Activated CD4-positive, alpha-beta T cell treated with anti-CD3 and anti-CD28 coated beads, Interleukin-2, amount 10 ng/mL, durations not matched to agents 24 days and 14 days (primary cell): ENCODE measurements around the gene PTPRN2. TPM values are rescaled to one million over a fixed set of nuclear protein-coding genes. Genes with fewer than 3 reads are reported as not detected.

Source experiments
- DNase-seq: peaks from one replicate; pipeline ENCODE4 v3.0.0; 2022
- H3K27ac Mint-ChIP-seq: one replicate; pipeline ENCODE4 v1.8.0; 2022; ENCODE audit warnings: mild to moderate bottlenecking, mixed read lengths
- H3K27me3 Mint-ChIP-seq: one replicate; pipeline ENCODE4 v1.8.0; 2022; ENCODE audit warnings: mixed read lengths
- H3K36me3 Mint-ChIP-seq: one replicate; pipeline ENCODE4 v1.8.0; 2022; ENCODE audit warnings: low read depth, mild to moderate bottlenecking, mixed read lengths
- H3K4me1 Mint-ChIP-seq: one replicate; pipeline ENCODE4 v1.8.0; 2021; ENCODE audit warnings: mixed read lengths
- H3K4me3 Mint-ChIP-seq: one replicate; pipeline ENCODE4 v1.8.0; 2022; ENCODE audit warnings: mild to moderate bottlenecking, moderate library complexity, mixed read lengths
- H3K9me3 Mint-ChIP-seq: one replicate; pipeline ENCODE4 v1.8.0; 2021; ENCODE audit warnings: mixed read lengths
- intact Hi-C: fragments of 100-400 bp; cut with micrococcal nuclease; formaldehyde crosslinking; loops from one replicate; pipeline ENCODE4 v1.15.1; 2023
- total RNA-seq: library from RNA; stranded (reverse); gene quantifications from 2 replicates; pipeline ENCODE4 v1.2.3, GENCODE V29; 2022

PTPRN2 gene
- total RNA-seq, 1 donor from 2014 or later = 0.33 TPM

- no peak for DNase-seq
- Mint-ChIP-seq H3K27me3 (no peaks in the 10 kb centered on the region), H3K36me3 (no peaks in the 10 kb centered on the region), H3K27ac (no peak overlapping the region), H3K9me3 (no peaks in the 10 kb centered on the region), H3K4me3 (no peak overlapping the region), H3K4me1 (no peaks in the 10 kb centered on the region)
- intact Hi-C loops = no loop called here
Measured at GRCh38 chr7:158369290-158369689, 218.3 kb downstream of the PTPRN2 start.

GRCh38 chr7:158368449-158368848 lies 219.2 kb downstream of the PTPRN2 start:
- DNase-seq = no peak
- intact Hi-C loops = no loop called here
- H3K9me3 Mint-ChIP-seq = no peaks in the 10 kb centered on the region
- H3K27ac Mint-ChIP-seq = no peak overlapping the region
- no peak overlapping the region for H3K4me3 Mint-ChIP-seq
- no peaks in the 10 kb centered on the region for H3K4me1 Mint-ChIP-seq
- no peaks in the 10 kb centered on the region for H3K36me3 Mint-ChIP-seq
- no peaks in the 10 kb centered on the region for H3K27me3 Mint-ChIP-seq

- Mint-ChIP-seq H3K4me3 (no peak overlapping the region), H3K27ac (no peak overlapping the region), H3K4me1 (no peaks in the 10 kb centered on the region)
Measured at GRCh38 chr7:158367634-158367982, 220.0 kb downstream of the PTPRN2 start.

DNA sequence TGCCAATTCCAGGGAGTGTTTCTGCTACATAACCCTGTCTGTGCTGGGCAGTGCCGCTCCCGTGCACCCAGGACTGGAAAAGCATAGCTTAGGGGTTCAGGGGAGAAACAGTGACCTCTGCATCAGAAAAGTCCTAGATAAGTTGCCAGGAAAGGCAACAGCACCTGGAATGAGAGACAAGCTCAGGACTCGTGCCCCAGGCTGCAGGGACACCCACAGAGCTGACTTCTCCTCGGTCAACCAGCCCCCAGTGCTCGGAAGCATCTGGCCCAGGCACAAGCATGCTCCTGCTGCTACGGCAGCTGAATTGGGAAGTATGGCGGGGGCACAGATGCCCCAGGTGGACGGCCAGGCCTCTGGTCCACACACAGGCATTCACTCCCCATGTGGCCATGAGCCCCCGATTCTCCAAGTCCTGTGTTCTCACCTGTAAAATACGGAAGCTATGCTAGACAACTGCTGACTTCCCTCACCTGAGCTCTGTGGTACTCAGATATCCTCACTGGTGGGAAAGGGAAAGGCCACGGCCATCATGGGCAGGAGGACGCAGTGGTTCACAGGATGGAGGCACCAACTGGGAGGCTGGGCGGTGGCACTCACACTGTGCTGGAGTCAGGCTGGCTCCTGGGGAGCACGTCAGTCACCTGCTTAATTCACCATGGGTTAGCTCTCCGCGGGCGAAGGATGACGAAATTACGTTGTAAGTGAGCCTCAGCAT lies 220.5 kb downstream of the PTPRN2 start:
- Mint-ChIP-seq H3K9me3 (no peaks in the 10 kb centered on the region), H3K27me3 (no peaks in the 10 kb centered on the region), H3K4me1 (no peaks in the 10 kb centered on the region), H3K36me3 (no peaks in the 10 kb centered on the region), H3K27ac (no peak overlapping the region), H3K4me3 (no peak overlapping the region)
- no peak for DNase-seq
- intact Hi-C loops = no loop called here

More at GRCh38 chr7:158367634-158367982, 220.0 kb downstream of the PTPRN2 start:
- H3K36me3 Mint-ChIP-seq = no peaks in the 10 kb centered on the region
- H3K9me3 Mint-ChIP-seq = no peaks in the 10 kb centered on the region
- intact Hi-C loops = no loop called here
- no peaks in the 10 kb centered on the region for H3K27me3 Mint-ChIP-seq
- DNase-seq = no peak

DNA sequence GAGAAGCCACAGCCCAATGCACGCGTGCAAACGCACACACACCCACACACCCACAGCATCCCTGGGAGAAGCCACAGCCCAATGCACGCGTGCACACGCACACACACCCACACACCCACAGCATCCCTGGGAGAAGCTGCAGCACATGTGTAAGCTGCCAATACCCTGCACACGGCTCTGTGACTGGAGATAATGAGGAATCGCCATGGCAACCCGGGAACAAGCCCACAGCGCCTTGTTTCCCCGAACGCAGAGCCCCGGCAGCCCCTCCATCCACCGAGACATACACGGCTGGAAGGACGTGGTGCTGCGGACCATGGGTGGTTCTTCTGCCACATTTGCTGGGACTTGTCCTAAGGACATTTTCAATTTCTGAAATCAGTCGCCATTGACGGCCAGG lies 221.3 kb downstream of the PTPRN2 start:
- Mint-ChIP-seq H3K36me3 (no peaks in the 10 kb centered on the region), H3K9me3 (no peaks in the 10 kb centered on the region), H3K27me3 (no peaks in the 10 kb centered on the region), H3K4me3 (no peak overlapping the region), H3K4me1 (no peaks in the 10 kb centered on the region), H3K27ac (no peak overlapping the region)
- intact Hi-C loops = no loop called here
- no peak for DNase-seq

- DNase-seq = no peak
- Mint-ChIP-seq H3K4me1 (no peaks in the 10 kb centered on the region), H3K9me3 (no peaks in the 10 kb centered on the region), H3K27me3 (no peaks in the 10 kb centered on the region), H3K27ac (no peak overlapping the region), H3K36me3 (no peaks in the 10 kb centered on the region), H3K4me3 (no peak overlapping the region)
- intact Hi-C loops = no loop called here
Measured at GRCh38 chr7:158365267-158365666, 222.4 kb downstream of the PTPRN2 start.

DNA sequence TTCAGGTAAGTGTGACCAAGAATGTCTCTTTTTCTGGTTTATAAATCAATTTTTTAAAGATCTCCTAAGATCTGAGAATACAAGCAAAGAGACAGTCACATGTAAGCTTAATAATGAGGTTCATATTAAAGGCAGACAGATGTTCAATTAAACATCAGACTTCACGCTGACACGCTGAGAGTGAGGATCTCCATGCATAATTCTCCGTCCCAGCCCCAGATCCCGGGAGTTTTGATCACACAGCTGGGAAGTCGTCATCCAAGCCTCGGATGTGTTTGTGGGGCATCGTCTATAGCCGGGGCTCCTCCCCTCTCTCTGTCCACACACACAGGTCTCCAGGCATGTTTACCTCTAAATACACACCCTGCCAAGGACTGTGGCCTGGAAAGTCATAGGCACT lies 223.2 kb downstream of the PTPRN2 start:
- no peaks in the 10 kb centered on the region for H3K9me3 Mint-ChIP-seq
- no peak for DNase-seq
- no peak overlapping the region for H3K27ac Mint-ChIP-seq
- no peaks in the 10 kb centered on the region for H3K4me1 Mint-ChIP-seq
- H3K36me3 Mint-ChIP-seq = no peaks in the 10 kb centered on the region
- no peak overlapping the region for H3K4me3 Mint-ChIP-seq
- H3K27me3 Mint-ChIP-seq = no peaks in the 10 kb centered on the region
- intact Hi-C loops = no loop called here

GRCh38 chr7:158362912-158363905 lies 224.4 kb downstream of the PTPRN2 start:
- Mint-ChIP-seq H3K4me3 (no peak overlapping the region), H3K36me3 (no peaks in the 10 kb centered on the region)

DNA sequence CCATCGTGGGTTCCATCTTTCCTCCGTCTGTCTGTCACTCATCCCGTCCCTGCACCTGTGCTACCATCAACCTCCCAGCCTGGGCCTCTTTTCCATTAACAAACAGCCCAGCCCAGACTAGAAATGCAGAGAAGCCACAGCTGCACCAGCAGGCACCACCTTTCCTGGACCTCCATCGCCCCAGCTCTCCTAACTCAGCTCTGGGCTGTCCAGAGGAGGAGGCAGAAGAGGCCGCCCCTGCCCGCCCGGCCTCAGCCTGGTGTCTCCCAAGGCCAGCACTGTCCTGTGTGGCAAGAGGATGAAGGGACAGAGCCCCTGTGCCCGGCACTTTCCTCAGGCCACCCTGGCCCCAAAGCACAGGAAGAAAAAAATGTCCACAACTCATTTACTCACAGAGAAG lies 225.6 kb downstream of the PTPRN2 start:
- H3K27ac Mint-ChIP-seq = no peak overlapping the region
- H3K27me3 Mint-ChIP-seq = no peaks in the 10 kb centered on the region
- no peaks in the 10 kb centered on the region for H3K4me1 Mint-ChIP-seq
- no peaks in the 10 kb centered on the region for H3K36me3 Mint-ChIP-seq
- no peak for DNase-seq
- H3K9me3 Mint-ChIP-seq = no peaks in the 10 kb centered on the region
- H3K4me3 Mint-ChIP-seq = no peak overlapping the region
- intact Hi-C loops = no loop called here

More at GRCh38 chr7:158362912-158363905, 224.4 kb downstream of the PTPRN2 start:
- Mint-ChIP-seq H3K9me3 (no peaks in the 10 kb centered on the region), H3K27ac (no peak overlapping the region), H3K27me3 (no peaks in the 10 kb centered on the region), H3K4me1 (no peaks in the 10 kb centered on the region)
- intact Hi-C loops = no loop called here
- peak; percentile 60 for DNase-seq

DNA sequence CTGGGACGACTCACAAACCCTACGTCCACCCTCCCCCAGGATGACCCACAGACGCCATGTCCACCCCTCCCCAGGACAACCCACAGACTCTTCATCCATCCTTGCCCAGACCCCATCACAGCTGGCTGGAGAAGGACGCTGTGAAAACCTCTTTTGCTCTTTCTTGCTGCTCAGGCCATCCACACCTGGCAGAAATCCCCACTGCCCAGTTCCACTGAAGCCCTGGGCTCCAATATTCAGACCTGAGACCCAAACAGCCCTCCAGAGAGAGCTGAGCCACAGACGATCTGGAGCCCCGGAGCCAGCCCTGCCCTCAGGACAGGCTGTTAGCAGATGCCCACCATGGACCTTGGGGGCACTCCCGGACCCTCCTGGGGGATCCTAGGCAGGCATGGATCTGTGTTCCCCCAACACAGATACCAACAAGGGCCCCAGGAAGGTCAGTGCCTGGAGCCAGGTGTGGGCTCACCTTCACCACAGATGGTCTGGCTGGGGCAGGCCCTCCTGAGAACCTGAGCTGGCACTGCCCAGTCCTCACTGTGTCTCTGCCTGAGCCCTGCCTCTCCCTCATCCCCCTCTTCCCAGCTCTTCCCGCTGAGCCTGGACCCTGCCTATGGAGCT lies 226.2 kb downstream of the PTPRN2 start:
- Mint-ChIP-seq H3K4me1 (no peaks in the 10 kb centered on the region), H3K36me3 (no peaks in the 10 kb centered on the region), H3K4me3 (no peak overlapping the region), H3K27me3 (no peaks in the 10 kb centered on the region), H3K9me3 (no peaks in the 10 kb centered on the region), H3K27ac (no peak overlapping the region)
- intact Hi-C loops = no loop called here
- DNase-seq = no peak

DNA sequence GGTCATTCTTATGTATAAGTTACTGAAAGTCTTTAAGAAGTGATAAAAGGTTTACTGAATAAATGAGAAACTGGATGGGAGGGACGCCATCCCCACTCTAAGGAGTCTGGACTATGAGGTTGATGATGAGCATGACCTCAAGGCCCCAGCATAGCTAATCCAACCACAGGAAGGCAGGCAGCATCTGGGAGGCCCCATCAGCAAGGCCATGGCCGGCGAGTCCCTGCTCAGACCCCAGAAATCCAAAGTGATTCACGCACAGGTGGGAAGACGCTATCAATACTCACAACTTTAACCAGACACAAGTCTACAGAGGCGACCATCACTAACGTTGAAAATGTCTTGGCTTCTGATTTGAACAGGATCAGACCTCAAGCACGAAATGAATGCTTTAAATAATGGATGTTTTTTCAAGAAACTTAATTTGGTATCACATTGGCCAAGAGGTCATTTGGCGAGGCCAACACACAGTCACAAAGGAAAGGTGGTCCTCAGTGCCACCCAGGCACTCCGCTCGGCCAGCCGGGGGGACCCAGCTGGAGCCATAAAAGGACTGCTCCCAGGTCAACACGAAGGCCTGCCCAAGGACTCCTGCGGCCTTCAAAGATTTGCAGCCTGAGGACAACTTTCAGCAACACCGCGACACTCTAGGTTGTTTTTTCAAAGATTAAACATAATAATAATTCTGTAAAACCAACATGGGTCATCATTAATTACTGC lies 228.5 kb downstream of the PTPRN2 start:
- intact Hi-C loops = no loop called here
- no peaks in the 10 kb centered on the region for H3K4me1 Mint-ChIP-seq

DNA sequence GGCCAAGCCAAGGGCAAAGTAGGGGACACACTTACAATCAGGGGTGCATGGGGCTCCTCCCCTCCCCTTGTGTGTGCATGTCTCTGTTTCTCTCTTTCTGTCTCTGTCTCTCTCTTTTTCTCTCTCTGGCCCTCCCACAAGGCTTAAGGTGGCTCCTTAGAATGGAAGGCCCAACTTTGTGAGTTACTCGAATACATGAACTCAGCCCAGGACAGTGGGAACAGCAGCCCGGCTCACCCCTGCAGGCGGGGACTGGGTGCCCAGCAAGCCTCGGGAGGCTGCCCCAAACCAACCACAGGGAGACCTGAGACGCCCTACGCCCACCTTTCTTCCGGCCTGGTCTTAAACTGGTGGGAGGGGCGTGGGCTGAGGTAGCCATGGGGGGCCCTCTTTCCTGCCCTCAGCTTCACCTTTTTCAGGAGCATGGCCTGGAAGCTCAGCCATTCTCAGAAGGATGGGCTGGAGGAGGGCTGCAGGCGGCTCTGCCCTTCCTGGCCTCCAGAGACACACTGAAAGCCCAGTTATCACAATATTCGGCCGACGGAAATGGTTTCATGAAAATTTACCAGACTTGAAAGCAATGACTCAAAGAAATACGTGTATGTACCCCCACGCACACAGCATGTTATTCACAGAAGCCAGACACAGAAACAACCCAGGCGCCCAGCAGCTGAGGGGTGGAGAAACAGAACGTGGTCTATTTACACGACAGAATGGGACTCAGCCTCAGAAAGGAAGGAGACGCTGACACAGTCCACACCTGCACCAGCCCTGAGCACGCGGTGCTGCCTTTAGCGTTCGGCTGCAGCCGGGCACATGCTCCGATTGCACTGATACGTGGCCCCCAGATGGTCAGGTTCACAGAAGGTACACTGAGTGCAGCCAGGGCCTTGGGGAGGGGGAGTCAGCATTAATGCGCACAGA lies 229.5 kb downstream of the PTPRN2 start:
- Mint-ChIP-seq H3K36me3 (no peaks in the 10 kb centered on the region), H3K9me3 (no peaks in the 10 kb centered on the region), H3K4me3 (no peak overlapping the region), H3K4me1 (no peaks in the 10 kb centered on the region), H3K27ac (no peak overlapping the region), H3K27me3 (no peaks in the 10 kb centered on the region)
- no peak for DNase-seq
- intact Hi-C loops = no loop called here

More for the DNA sequence above, 228.5 kb downstream of the PTPRN2 start:
- H3K36me3 Mint-ChIP-seq = no peaks in the 10 kb centered on the region
- no peak overlapping the region for H3K27ac Mint-ChIP-seq
- no peak for DNase-seq
- H3K9me3 Mint-ChIP-seq = no peaks in the 10 kb centered on the region
- no peaks in the 10 kb centered on the region for H3K27me3 Mint-ChIP-seq
- no peak overlapping the region for H3K4me3 Mint-ChIP-seq
